Trophoblast cell (in vitro differentiated cells and primary cell): ENCODE results near the gene ZNF483.

ENCODE experiments used
- DNase-seq, 2 donors: peaks; one replicate each; pipeline ENCODE4 v3.0.0-alpha.2; 2016
- H2AFZ ChIP-seq: 2 replicates; pipeline ENCODE4 v1.6.1; 2013; ENCODE audit warnings: low read length, moderate library complexity, mild to moderate bottlenecking; ENCODE audit not compliant: insufficient read depth, poor library complexity
- H2AK5ac ChIP-seq: 2 replicates; pipeline ENCODE4 v1.6.1; 2013; ENCODE audit warnings: mild to moderate bottlenecking, low read length
- H2BK120ac ChIP-seq: 2 replicates; pipeline ENCODE4 v1.6.1; 2013; ENCODE audit warnings: low read length, mild to moderate bottlenecking, moderate library complexity; ENCODE audit not compliant: insufficient read depth, poor library complexity
- H2BK12ac ChIP-seq: 2 replicates; pipeline ENCODE4 v1.6.1; 2013; ENCODE audit warnings: mild to moderate bottlenecking, low read length, moderate library complexity
- H2BK5ac ChIP-seq: 2 replicates; pipeline ENCODE4 v1.6.1; 2013; ENCODE audit warnings: low read length, low read depth, moderate library complexity, mild to moderate bottlenecking; ENCODE audit not compliant: poor library complexity
- H3K14ac ChIP-seq: 2 replicates; pipeline ENCODE4 v1.6.1; 2013; ENCODE audit warnings: mild to moderate bottlenecking, low read length
- H3K18ac ChIP-seq: 2 replicates; pipeline ENCODE4 v1.6.1; 2013; ENCODE audit warnings: mild to moderate bottlenecking, low read length
- H3K23ac ChIP-seq: 2 replicates; pipeline ENCODE4 v1.6.1; 2013; ENCODE audit warnings: low read length
- H3K27ac ChIP-seq: 2 replicates; pipeline ENCODE4 v1.5.1; 2013; ENCODE audit warnings: low read depth, mild to moderate bottlenecking, inconsistent platforms, low read length, moderate library complexity
- H3K27me3 ChIP-seq: 2 replicates; pipeline ENCODE4 v1.6.1; 2013; ENCODE audit warnings: inconsistent platforms, mild to moderate bottlenecking, low read length, moderate library complexity; ENCODE audit not compliant: insufficient read depth
- H3K36me3 ChIP-seq, 2 experiments: 1 replicate in 1 of 2; 2 replicates in 1 of 2; pipeline ENCODE4 v1.6.1; 2013; ENCODE audit warnings: low read length in 2 of 2, mild to moderate bottlenecking in 2 of 2, moderate library complexity in 1 of 2; ENCODE audit not compliant: insufficient read depth in 2 of 2, control insufficient read depth in 1 of 2
- H3K4ac ChIP-seq: 2 replicates; pipeline ENCODE4 v1.6.1; 2013; ENCODE audit warnings: low read depth, mild to moderate bottlenecking, low read length, moderate library complexity
- H3K4me1 ChIP-seq, 2 experiments: 1 replicate in 1 of 2; 2 replicates in 1 of 2; pipeline ENCODE4 v1.6.1; 2013; ENCODE audit warnings: low read length in 2 of 2, mild to moderate bottlenecking in 2 of 2, moderate library complexity in 1 of 2; ENCODE audit not compliant: insufficient read depth in 2 of 2, control insufficient read depth in 1 of 2
- H3K4me2 ChIP-seq: 2 replicates; pipeline ENCODE4 v1.6.1; 2013; ENCODE audit warnings: inconsistent platforms, mild to moderate bottlenecking, low read length, moderate library complexity
- H3K4me3 ChIP-seq: 2 replicates; pipeline ENCODE4 v1.5.1; 2013; ENCODE audit warnings: mild to moderate bottlenecking, low read depth, low read length, inconsistent platforms
- H3K79me1 ChIP-seq: one replicate; pipeline ENCODE4 v1.6.1; 2013; ENCODE audit warnings: low read length
- H3K79me2 ChIP-seq: 2 replicates; pipeline ENCODE4 v1.6.1; 2013; ENCODE audit warnings: low read length, mild to moderate bottlenecking; ENCODE audit not compliant: control insufficient read depth, insufficient read depth, poor library complexity
- H3K9ac ChIP-seq: 2 replicates; pipeline ENCODE4 v1.6.1; 2013; ENCODE audit warnings: mild to moderate bottlenecking, low read length
- H3K9me3 ChIP-seq: 2 replicates; pipeline ENCODE4 v1.6.1; 2013; ENCODE audit warnings: low read depth, mild to moderate bottlenecking, control low read depth, inconsistent platforms, low read length; ENCODE audit not compliant: insufficient read depth
- H4K12ac ChIP-seq: 2 replicates; pipeline ENCODE4 v1.6.1; 2013; ENCODE audit warnings: low read depth, mild to moderate bottlenecking, low read length, moderate library complexity
- H4K8ac ChIP-seq: 2 replicates; pipeline ENCODE4 v1.6.1; 2013; ENCODE audit warnings: low read depth, mild to moderate bottlenecking, low read length, moderate library complexity
- H4K91ac ChIP-seq: one replicate; pipeline ENCODE4 v1.6.1; 2013; ENCODE audit warnings: low read depth, mild to moderate bottlenecking, low read length, moderate library complexity
- WGBS: extraction: QIAGEN DNeasy Blood & Tissue Kit; methylation state at CpG from one replicate; pipeline ENCODE4 v1.1.7; 2013; ENCODE audit warnings: missing lambda C conversion rate; ENCODE audit not compliant: insufficient read length, insufficient coverage; ENCODE audit errors: extremely low coverage; 5-methylcytosine and 5-hydroxymethylcytosine counted together

Gene ZNF483

DNA sequence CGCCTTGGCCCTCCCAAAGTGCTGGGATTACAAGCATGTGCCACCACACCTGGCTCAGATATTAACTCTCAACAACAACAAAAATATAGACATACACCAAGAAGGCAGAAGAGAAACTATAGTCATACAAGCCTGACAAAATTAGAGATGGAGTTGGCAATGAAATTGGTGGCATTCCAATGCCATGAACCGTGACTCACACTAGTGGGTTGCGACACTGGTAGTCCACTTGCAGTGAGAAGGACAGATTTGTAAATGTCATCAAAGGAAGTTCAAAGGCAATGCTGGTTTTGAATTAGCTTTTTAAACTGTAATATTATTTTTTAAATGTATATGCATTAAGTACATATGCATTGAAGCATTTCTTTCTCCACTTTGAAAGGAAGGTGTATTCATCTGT lies 97.6 kb downstream of the ZNF483 start:
- Histone ChIP-seq H2BK120ac (no peak overlapping the region), H2BK5ac (no peak overlapping the region), H3K79me2 (no peaks in the 10 kb centered on the region), H3K14ac (no peak overlapping the region), H3K36me3 (no peaks in the 10 kb centered on the region), H2BK12ac (no peak overlapping the region), H3K4ac (no peak overlapping the region), H3K4me2 (no peak overlapping the region), H3K23ac (no peak overlapping the region), H3K4me3 (no peak overlapping the region), H3K27me3 (no peaks in the 10 kb centered on the region), H3K4me1 (no peaks in the 10 kb centered on the region), H3K9ac (no peak overlapping the region), H2AFZ (peak overlapping the region; percentile 17), H4K8ac (no peak overlapping the region), H2AK5ac (no peak overlapping the region), H3K79me1 (no peaks in the 10 kb centered on the region), H4K12ac (no peak overlapping the region), H3K27ac (no peak overlapping the region), H3K18ac (no peak overlapping the region), H3K9me3 (no peaks in the 10 kb centered on the region), H4K91ac (no peak overlapping the region)
- no CpG with 5 or more reads among the region's 3 CpGs for WGBS
- peak; percentile 80 to 92 for DNase-seq
